GM19328 (cell line): ENCODE results near the gene NRROS.
"Not testable (repeated sequence)": the region's sequence is repeated elsewhere in the genome, so short reads cannot be mapped to it uniquely, and the experiment has no call there.

Experiments
- ATAC-seq: cut with Tn5 transposase; IDR thresholded peaks from one replicate; pipeline ENCODE4 v1.9.1; 2021; ENCODE audit warnings: mild to moderate bottlenecking, moderate library complexity; ENCODE audit not compliant: unreplicated experiment

The NRROS gene

DNA sequence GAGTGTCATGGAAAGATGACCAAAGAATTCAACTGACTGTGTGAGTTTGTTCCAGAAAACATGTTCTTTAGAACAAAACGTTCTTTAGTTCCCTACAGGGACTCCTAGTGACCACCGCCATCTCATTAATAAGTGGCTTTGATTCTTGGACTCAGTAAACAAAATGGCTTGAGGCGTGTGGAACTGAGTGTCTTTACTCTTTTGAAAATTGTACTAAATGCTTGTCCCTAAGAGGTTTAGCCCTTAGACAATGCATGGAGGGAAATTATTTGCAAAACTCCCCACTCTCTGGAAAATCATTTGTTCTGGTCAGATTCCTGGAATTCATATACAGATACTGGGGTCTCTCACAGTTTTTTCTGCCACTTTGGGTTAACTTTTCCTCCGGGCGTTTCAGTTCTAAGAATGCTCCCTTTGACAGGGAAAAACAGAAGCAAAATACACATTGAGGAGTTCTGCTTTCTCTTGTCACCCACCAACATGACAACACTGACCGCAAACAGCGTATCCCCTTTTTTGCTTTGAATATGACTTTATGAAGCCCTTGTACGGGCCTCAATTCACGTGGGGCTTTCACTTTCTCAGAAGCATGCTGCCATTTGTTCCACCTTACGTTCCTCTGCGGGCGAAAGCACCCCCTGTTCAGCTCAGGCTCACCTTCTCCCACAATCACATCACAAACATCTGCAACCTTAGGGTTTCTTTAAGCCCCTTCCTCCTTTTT is 15.3 kb upstream of the NRROS start:
- no peak for ATAC-seq

DNA sequence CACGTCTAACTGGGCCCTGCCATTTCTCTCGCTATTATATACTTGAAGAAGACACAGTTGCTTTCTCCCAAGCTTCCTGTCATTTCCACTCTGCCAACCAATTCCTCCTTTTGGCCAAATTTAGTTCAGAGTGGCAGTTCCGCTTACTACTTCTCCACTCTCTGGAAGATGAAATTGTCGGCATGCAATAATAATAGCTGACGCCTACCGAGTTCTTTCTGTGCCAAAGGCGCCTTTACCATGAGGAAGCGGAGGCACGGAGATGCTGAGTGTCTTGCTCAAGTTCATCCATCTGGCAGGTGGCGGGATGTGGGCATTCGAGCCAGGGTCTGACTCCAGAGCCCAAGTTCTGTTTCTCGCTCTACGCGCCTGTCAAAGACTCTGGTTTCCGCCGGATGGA is 14.6 kb upstream of the NRROS start:
- ATAC-seq: no peak

DNA sequence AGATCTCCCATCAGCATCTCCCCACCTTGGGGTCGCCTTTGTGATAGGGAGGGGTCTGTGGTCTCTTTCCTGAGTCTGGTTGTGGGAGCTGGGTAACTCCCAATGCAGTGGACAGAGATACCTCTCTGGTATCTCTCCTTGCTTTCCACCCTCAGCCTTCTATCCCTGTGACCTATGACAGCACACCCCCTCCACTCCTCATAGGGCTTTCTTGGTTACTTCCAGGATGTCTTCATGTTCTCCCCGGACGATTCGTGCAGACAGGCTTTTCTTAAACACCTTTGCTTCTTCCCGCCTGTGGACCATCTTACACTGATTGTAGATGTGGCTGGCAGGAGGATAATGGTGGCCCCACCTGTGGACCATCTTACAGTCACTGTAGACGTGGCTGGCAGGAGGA is 14.2 kb upstream of the NRROS start:
- ATAC-seq: no peak

DNA sequence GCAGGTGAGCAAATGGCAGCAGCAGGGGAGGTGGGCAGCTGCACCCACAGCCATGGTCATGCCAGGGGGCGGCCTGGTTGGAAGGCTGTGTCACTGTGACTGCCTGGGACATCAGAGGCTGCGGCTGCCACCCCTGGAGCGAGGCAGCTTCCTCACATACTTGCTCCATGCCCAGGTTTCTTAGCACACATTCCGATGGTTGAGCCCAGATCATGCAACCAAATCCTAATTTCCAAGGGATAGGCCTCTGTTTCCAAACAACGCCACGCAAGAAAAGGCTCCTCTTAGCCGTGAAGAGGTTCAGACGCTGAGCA is 11.6 kb upstream of the NRROS start:
- no peak for ATAC-seq

- ATAC-seq: no peak
These were observed 10.3 kb upstream of the NRROS start for GRCh38 chr3:196629228-196629627.

DNA sequence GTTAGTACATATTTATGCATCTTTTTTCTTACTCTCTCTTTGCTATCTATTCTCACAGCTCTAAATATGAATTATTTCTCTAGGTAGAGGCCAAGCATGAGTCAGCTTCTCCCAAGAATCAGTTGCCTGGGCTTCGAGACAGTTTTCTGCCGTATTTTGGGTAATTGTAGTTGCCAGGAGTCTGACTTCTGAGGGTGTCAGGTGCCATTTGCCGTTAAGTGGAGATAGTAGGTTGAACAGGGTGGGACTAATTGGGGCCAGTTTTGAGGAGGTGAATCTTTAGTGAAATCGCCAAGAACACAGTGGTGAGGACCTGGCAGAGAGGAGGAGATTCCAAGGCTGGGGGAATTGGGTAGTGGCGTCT is 7.8 kb upstream of the NRROS start:
- ATAC-seq: no peak

DNA sequence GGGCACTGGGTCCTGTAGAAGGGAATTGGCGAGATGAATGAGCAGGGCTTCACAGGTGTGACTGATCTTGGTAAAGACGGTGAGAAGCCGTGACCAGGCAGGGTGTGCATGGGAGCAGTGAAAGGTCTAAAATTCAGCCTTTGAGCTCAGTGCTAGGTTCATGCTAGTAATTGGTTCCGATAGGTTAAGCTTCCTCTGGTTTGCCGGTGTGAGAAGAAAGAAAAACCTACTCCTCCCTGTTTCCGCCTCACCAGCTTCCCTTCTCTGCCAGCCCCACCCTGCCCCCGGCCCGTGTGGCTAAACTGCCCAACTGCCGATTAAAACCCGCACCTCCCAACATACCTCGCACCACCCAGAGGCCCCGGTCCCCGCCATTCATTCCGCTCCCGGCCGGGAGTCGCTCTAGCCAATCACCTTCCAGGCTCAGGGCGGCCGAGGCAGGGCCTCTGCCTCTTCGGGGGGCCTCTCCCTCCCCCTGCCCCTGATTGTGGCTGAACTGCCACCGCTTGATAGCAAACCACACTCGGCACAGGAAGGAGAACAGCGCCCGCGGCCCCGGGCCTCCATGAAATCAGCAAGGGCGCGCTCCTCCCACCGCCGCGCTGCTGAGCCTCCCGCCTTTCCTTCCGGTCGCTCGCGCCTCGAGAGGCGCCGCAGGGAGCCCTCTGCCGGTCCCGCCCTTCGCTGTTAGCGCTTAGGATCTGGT is 7.3 kb upstream of the NRROS start:
- peak; percentile 76 for ATAC-seq

GRCh38 chr3:196633555-196634151 is 5.8 kb upstream of the NRROS start:
- no peak for ATAC-seq

DNA sequence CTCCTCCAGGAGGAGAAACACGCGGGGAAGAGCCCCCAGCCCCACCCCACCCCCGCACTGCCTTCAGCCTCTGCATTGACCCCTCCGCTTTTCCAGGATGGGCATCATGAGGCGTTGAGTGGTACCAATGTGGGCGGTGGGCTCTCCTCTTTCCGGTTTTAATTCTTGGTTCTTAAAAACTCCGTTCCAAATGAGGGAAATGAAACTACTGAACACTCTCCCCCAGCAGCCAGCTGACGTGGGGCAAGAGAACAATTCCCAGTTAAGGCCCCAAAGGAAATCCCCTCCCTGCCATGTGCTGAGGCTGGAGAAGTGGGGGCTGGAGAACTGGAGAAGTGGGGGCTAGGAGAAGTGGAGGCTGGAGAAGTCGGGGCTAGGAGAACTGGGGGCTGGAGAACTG is 5.3 kb upstream of the NRROS start:
- no peak for ATAC-seq

- no peak for ATAC-seq
These were observed 4.7 kb upstream of the NRROS start for GRCh38 chr3:196634829-196635228.

DNA sequence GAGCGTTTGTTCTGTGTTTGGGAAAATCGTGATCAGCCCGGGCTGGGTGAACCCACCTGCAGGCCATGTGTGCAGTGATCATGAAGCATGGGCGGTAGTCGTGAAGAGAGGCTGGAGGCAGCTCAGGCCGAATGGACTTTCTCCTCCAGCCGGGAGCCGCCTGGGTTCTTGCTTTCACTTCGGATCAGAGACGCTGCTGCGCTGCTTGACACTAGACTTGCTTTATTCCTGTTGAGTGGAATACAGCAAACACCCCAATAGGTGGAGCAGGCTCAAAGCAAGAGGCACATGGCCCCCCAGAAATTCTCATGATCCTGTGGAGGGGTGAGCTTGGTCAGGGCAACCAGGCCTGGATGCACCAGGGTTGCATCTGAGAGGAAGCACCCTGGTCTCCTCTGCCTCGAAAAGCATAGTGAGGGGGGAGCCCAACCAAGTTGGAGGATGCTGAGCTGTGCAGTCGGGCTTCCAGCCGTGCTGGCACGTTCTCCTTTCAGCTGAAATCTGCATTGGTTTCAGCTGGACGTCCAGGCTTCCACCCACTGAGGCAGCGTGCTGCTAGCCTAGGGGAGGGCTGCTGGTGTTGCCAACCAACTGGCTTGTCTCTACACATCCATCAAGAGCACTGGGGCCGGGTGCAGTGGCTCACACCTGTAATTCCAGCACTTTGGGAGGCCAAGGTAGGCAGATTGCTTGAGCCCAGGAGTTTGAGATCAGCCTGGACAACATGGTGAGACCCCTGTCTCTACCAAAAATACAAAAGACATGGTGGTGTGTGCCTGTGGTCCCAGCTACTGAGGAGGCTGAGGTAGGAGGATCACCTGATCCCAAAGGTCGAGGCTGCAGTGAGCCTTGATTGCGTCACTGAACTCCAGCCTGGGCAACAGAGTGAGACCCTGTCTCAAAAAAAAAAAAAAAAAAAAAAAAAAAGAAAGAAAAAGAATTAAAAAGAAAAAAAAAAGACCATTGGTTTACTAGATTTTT is 2.8 kb upstream of the NRROS start:
- no peak for ATAC-seq

- not testable (repeated sequence) for ATAC-seq
These were observed 1.6 kb upstream of the NRROS start for GRCh38 chr3:196637941-196638340.

GRCh38 chr3:196638861-196639482 is 522 bp upstream of the NRROS start:
- ATAC-seq: no peak

DNA sequence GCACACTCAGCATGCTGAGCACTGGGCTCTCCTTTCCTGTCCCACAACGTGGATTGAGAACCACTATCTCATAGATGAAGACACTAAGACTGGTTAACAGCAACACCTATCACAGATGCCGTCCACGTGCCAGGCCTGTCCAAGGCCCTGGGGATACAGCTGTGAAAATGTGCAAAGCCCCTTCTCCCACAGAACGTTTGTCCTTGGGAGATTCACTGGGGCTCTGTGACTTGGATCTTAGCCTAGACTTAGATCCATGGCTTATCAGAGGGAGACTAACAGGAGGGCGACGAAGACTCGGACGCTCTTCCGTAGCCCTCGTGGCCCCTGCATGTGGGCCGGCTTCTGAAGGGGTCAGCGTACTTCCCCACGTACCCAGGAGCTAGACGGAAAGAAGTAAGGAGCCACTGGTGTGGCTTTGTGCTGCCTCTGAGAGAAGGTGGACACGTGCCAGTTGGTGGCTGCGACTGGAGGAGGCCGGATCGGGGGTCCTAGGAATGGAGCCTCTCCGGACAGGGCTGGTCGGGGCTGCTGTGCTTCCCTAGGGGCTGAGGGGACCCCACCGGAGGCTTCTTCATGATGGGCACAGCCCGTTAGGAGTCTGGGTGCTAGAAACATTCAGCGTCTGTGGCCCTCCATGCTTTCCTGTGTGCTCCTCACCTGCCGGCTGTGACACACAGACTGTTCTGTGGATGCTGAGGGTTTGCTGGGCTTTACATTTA is 964 bp downstream of the NRROS start:
- ATAC-seq: no peak

DNA sequence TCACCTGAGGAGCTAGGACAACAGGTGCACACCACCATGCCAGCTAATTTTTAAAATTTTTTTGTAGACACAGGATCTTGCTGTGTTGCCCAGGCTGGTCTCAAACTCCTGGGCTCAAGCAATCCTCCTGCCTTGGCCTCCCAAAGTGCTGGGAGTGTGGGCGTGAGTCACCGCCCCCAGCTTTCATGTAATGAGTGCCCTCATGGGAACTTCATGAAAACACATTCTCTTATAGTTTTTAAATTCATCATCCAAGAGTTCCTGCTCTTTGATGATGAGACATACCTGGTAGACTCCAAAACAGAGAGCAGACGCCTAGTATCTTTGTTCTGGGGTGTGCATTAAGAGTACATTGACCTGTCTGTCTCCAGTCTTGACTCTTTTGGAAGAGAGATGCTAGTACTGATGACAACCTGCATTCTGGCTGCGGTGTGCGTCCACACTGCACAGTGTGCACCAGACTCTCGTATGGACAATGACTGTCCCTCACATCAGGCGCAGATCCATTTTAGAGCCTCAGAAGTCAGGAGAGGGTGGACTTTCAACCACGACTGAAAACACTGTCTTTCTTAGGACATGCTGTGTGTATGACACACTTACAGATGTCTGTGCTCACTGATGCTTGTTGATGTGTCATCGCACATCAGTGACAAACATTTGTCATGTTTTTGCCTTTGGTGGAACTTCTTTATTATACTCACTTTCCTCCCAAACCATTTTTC is 2.0 kb downstream of the NRROS start:
- ATAC-seq: no peak

- no peak for ATAC-seq
These were observed 2.9 kb downstream of the NRROS start for GRCh38 chr3:196642434-196642833.

DNA sequence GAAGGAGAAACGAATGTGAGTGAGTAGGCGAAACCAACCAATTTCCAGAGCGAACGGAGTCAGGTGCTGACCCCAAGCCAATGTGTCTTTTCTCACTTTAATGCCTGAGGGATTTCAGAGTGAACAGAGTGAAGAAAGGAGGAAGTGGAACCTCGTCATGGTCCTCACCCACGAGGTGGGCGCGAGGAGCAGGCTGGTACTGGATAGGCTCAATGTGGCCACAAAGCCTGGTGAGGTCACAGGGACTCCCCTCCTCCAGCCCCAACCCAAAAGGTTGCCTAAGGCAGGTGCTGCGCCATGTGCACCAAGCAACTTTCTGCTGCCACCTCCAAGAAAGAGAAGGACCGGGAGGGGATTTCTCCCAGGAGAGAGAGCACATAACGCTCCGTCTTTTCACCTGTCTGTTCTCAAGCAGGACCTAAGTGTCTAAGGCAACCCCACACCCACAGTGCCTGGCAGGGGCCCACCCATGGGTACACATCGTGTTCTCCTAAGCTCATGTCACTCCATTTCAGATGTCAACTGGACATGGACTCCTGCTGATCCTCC is 3.8 kb downstream of the NRROS start:
- peak; percentile 67 for ATAC-seq

DNA sequence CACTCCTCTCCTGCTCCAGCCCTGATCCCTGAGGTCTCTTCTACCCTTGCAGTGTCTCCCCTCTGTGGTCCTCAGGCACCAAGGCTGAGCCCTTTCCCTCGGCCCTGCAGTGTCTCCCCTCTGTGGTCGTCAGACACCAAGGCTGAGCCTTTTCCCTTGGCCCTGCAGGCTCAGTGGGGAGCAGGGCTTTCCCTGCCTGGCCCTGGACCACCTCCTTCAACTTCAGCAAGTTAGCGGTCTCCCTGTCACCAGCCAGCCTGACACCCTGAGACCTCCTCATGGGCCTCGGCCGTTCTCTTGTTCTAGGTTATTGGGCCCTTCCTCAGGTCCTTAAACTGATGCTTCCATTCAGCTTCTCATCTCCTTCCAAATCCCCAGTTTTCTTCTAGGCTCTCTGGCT is 4.3 kb downstream of the NRROS start:
- no peak for ATAC-seq

- ATAC-seq: no peak
These were observed 5.6 kb downstream of the NRROS start for GRCh38 chr3:196645096-196645495.
